MG63 (cell line): ENCODE data around the gene GTF2H2. TPM values are rescaled to one million over a fixed set of nuclear protein-coding genes. Genes with fewer than 3 reads are reported as not detected.
"Not testable (repeated sequence)": the region's sequence is repeated elsewhere in the genome, so short reads cannot be mapped to it uniquely, and the experiment has no call there.

ENCODE experiments used
- DNase-seq: peaks from one replicate; pipeline ENCODE4 v3.0.0-alpha.2; 2020
- H3K27me3 ChIP-seq: fragments of 250-450 bp; sonication (Bioruptor Pico); 2 replicates; pipeline ENCODE4 v1.5.1; 2020; ENCODE audit warnings: mild to moderate bottlenecking, moderate library complexity
- H3K36me3 ChIP-seq: fragments of 250-450 bp; sonication (Bioruptor Pico); 2 replicates; pipeline ENCODE4 v1.5.1; 2020; ENCODE audit warnings: mild to moderate bottlenecking, moderate library complexity
- H3K4me3 ChIP-seq: fragments of 250-450 bp; sonication (Bioruptor Pico); 2 replicates; pipeline ENCODE4 v1.5.1; 2020; ENCODE audit warnings: mild to moderate bottlenecking, moderate library complexity
- H3K9me3 ChIP-seq: fragments of 250-450 bp; sonication (Bioruptor Pico); 2 replicates; pipeline ENCODE4 v1.5.1; 2020; ENCODE audit warnings: mild to moderate bottlenecking, moderate library complexity
- total RNA-seq: library from RNA; depleted of rRNA; stranded (reverse); fragments of >200 nt; shearing (Covaris generic); gene quantifications from 2 replicates; pipeline ENCODE4 v1.2.3, GENCODE V29; 2014; ENCODE audit warnings: low replicate concordance; rRNA removed

Gene GTF2H2
- total RNA-seq, 1 experiment from 2014 or later: 18.5 TPM

DNA sequence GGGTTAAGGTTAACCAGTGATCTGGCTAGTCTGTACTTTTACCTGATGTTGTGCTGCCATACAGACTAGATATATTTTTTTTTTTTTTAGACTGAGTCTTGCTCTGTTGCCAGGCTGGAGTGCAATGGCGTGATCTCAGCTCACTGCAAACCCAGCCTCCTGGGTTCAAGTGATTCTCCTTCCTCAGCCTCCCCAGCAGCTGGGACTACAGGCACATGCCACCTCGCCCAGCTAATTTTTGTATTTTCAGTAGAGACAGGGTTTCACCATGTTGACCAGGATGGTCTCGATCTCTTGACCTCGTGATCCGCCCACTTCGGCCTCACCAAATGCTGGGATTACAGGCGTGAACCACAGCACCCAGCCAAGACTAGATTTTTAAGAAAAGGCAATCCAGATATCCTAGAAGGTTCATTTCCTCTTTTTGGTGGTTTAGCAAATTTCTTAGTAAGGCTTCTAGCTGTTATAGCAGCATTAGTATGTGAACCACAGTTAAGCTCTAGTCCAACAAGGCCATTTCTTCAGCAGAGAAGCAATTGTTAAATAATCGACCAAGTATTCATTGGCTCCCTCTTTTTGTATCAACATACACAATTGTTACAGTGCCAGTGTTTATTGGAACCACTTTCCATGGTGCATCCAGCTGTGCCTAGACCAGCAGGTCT is 42.1 kb downstream of the GTF2H2 start, which contains the start of gene NAIP:
NAIP (minus strand) TSS at position 51 of the 665 bp plus-strand sequence. CDS start 12,424 bp downstream, outside the sequence.
- H3K4me3 ChIP-seq, H3K27me3 ChIP-seq, DNase-seq, H3K9me3 ChIP-seq, H3K36me3 ChIP-seq: not testable (repeated sequence)

DNA sequence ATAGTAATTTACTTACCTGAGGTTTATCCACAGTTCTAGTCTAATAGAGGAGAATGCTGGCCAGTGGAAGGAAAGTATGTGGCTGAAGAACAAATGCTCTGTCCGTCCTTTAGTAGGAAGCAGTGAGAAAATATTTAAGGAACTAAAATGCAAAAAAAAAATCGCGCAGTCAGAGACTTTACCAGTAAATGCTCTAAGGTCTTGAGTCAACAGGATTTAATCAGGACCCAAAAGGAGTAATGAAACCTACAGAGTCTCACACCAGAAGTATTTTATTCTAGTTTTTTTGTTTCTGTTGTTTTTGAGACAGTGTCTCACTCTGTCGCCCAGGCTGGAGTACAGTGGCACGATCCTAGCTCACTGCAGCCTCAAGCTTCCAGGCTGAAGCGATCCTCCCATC is 46.8 kb downstream of the GTF2H2 start:
- DNase-seq, H3K9me3 ChIP-seq, H3K36me3 ChIP-seq, H3K27me3 ChIP-seq, H3K4me3 ChIP-seq: not testable (repeated sequence)

DNA sequence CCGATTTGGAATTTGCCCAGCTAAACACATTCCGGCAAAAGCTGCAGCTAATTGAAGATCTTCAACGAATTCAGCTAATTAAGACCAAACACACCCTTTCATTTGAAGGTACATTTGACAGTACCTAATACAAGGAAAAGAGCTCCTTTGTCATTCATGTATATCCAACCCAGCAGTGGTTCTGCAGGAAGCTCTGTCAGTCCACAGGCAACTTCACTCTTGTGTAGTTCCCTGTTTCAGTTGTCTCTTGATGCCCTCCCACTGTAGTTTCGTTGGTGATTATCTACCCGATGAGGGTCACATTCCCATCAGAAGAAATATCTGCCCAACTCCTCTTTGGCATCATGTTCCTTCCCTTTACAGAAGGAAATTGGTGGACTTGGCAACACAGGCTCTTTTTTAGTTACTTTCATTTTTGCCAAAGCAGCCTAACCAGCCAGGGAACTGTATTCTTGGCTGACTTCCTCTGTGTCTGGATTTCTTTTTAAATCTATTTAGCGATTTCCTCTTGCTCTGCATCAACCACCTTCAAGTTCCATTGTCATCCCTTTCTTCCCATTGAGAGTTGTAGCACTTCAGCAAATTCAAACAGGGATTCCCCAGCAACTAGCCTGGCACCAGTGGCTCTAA is 49.0 kb downstream of the GTF2H2 start:
- not testable (repeated sequence) for H3K4me3 ChIP-seq, H3K36me3 ChIP-seq, DNase-seq, H3K9me3 ChIP-seq, H3K27me3 ChIP-seq

DNA sequence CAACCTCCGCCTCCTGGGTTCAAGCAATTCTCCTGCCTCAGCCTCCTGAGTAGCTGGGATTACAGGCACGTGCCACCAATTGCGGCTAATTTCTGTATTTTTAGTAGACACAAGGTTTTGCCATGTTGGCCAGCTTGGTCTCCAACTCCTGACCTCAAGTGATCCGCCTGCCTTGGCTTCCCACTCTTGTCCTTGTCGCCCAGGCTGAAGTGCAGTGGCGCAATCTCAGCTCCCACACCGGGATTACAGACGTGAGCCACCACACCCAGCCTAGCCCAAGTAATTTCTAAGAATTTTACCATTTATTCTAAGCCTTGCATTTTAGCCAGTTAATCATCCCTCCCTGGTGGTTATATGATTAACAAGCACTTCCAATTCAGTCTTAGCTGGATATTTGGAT is 53.3 kb downstream of the GTF2H2 start:
- no peaks in the 10 kb centered on the region for H3K9me3 ChIP-seq
- H3K4me3 ChIP-seq: no peak overlapping the region
- no peaks in the 10 kb centered on the region for H3K36me3 ChIP-seq
- H3K27me3 ChIP-seq: no peaks in the 10 kb centered on the region
- DNase-seq: no peak

DNA sequence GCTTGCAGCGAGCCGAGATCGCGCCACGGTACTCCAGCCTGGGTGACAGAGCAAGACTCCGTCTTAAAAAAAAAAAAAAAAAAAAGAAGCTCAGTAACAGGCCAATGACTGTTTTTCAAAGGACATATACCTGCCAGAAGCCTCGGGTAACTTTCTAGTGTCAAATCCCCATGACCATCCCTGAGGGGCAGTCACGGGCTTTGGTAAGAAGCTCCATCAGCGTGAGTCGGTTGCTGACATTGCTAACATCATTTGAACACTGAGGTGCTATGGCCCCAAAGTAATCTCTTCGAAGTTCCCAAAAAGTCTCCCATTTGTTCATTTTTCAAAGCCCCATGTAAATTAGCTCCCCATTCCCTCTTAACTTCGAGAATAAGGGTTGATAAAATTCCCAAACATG is 53.9 kb downstream of the GTF2H2 start:
- Histone ChIP-seq H3K4me3 (no peak overlapping the region), H3K36me3 (no peaks in the 10 kb centered on the region), H3K27me3 (no peaks in the 10 kb centered on the region), H3K9me3 (no peaks in the 10 kb centered on the region)
- no peak for DNase-seq

DNA sequence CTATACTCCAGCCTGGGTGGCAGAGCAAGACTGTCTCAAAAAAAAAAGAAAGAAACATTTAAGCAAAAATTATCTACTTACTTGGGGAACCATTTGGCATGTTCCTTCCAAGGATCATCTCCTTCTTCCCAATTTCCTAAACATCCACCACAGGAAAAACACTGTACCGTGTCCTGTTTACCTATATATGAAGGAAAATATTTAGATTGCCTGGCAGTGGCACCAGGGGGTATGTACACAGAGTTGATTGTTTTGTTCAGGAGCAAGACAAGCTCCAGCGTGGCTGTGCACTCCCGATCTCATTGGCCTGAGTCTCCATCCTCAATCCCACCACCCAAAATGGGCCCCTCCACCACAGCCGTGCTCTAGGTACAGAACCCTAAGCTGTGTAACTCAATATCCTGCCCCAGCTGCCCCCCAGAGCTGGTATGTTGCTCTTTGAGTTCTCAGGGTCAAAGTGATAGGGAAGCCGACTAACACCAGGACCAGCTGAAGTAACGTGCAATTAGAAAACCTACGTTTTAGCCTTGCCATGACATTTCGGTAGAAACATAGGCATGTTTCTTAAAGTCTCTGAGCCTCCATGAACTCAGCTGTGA is 56.2 kb downstream of the GTF2H2 start:
- Histone ChIP-seq H3K36me3 (no peaks in the 10 kb centered on the region), H3K9me3 (no peaks in the 10 kb centered on the region), H3K27me3 (no peaks in the 10 kb centered on the region), H3K4me3 (no peak overlapping the region)
- no peak for DNase-seq

DNA sequence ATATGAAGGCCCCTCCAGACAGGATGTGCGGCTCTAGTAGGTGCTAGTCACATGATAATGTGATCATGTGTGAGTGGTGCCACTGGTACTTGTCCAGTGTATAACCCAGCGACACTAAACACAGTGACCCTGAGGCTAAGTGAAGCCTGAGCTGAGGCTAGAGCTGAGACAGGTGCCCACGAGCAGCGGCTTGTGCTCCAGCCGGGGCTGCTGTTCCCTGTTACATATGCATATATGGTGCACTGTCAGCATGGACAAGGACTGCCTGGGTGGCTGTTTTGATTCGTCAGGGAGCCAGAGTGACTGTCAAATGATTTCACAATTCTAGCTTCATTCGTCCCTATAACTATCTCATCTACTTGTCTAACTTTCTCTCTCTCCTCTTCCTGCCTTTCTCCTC is 60.5 kb downstream of the GTF2H2 start:
- H3K36me3 ChIP-seq, H3K9me3 ChIP-seq, H3K4me3 ChIP-seq, DNase-seq, H3K27me3 ChIP-seq: not testable (repeated sequence)

Other genes starting within 250 kb of the GTF2H2 start
- gene SERF1A, start 167.0 kb downstream of the GTF2H2 start, total RNA-seq: 7.0 and 9.3 TPM in 2 replicates
- gene SMN1, start 142.6 kb downstream of the GTF2H2 start, total RNA-seq: 9.1 and 23.5 TPM in 2 replicates
- 2.1 and 3.3 TPM in 2 replicates for gene NAIP, start 42.3 kb downstream of the GTF2H2 start, total RNA-seq